ENCODE measurements around the gene AAMDC.

GRCh38 chr11:77819411-77819920, 1.5 kb upstream of the AAMDC start:
- TF ChIP-seq SCRT1 (tag by site-specific recombination; IDR thresholded peaks at IDR 0.05; ENCODE audit: borderline replicate concordance) (peak; percentile 76), CTCF (tag by site-specific recombination; IDR thresholded peaks at IDR 0.05) (no peak), TRIM28 (IDR thresholded peaks at IDR 0.05; ENCODE audit: borderline replicate concordance, low read length) (peak; percentile 72; the same call in 1 of the 2 replicates), REST (tag by site-specific recombination; IDR thresholded peaks at IDR 0.05) (0 out of 2 replicates have a peak, but pooled peaks have one; percentile 19), TSHZ1 (tag by site-specific recombination; IDR thresholded peaks at IDR 0.05; ENCODE audit: borderline replicate concordance) (no peak), BCL11A (tag by site-specific recombination; IDR thresholded peaks at IDR 0.05; ENCODE audit: low read depth) (no peak), MYNN (tag by site-specific recombination; IDR thresholded peaks at IDR 0.05; ENCODE audit: borderline replicate concordance) (no peak)
